HepG2 (cell line): Measurements from ENCODE around the gene H3-3A. TPM values are rescaled to one million over a fixed set of nuclear protein-coding genes. Genes with fewer than 3 reads are reported as not detected.

Source experiments
- ASH2L ChIP-seq: fragments of 300-600, 200-600 bp; sonication (generic); IDR thresholded peaks from 2 replicates; pipeline ENCODE4 v1.7.0; 2017; ENCODE audit warnings: low read depth, mild to moderate bottlenecking, moderate library complexity, mixed read lengths, low read length; ENCODE audit not compliant: insufficient read length
- CREM ChIP-seq, 2 experiments: sonication (generic) in 1 of 2; formaldehyde crosslinking in 1 of 2; IDR thresholded peaks; 2 replicates each; pipeline versions ENCODE4 v1.4.0 to v1.6.1; 2016 to 2020; ENCODE audit warnings: antibody characterized with exemption in 1 of 2, mild to moderate bottlenecking in 1 of 2, missing genetic modification reagents in 1 of 2
- EEA1 ChIP-seq: sonication (generic); formaldehyde crosslinking; IDR thresholded peaks from 2 replicates; pipeline ENCODE4 v1.5.1; 2020; ENCODE audit warnings: mild to moderate bottlenecking, missing genetic modification reagents, borderline replicate concordance
- NCOR1 ChIP-seq: fragments of 200-600 bp; sonication (generic); IDR thresholded peaks from 2 replicates; pipeline ENCODE4 v1.7.0; 2017; ENCODE audit warnings: antibody characterized with exemption, low read length, borderline replicate concordance
- TMF1 ChIP-seq: sonication (generic); formaldehyde crosslinking; IDR thresholded peaks from 2 replicates; pipeline ENCODE4 v1.8.1; 2022; ENCODE audit warnings: low read depth, missing genetic modification reagents
- ZBTB42 ChIP-seq: sonication (generic); formaldehyde crosslinking; IDR thresholded peaks from 2 replicates; pipeline ENCODE4 v1.5.0; 2020; ENCODE audit warnings: mild to moderate bottlenecking, missing genetic modification reagents
- ZBTB7A ChIP-seq: sonication (generic); formaldehyde crosslinking; IDR thresholded peaks from 2 replicates; pipeline ENCODE4 v1.8.0; 2022; ENCODE audit warnings: mild to moderate bottlenecking, missing genetic modification reagents
- ZNF629 ChIP-seq: sonication (generic); formaldehyde crosslinking; conservative IDR thresholded peaks from 2 replicates; pipeline ENCODE4 v1.5.0; 2020; ENCODE audit warnings: missing genetic modification reagents
- ZSCAN5A ChIP-seq: sonication (generic); formaldehyde crosslinking; IDR thresholded peaks from 2 replicates; pipeline ENCODE4 v1.8.0; 2022; ENCODE audit warnings: mild to moderate bottlenecking, missing genetic modification reagents, borderline replicate concordance
- polyA plus RNA-seq, 8 experiments: library from polyadenylated mRNA; depleted of rRNA in 3 of 8; stranded (reverse) in 7 of 8; unstranded in 1 of 8; fragments of >200 nt; fragmentation: Illumina TruSeq in 4 of 8; extraction: Trizol in 4 of 8; gene quantifications; 2 replicates each; pipeline versions ENCODE4 v1.2.1 to v1.2.3, GENCODE V29; 2011 to 2016; ENCODE audit warnings: low read depth in 4 of 8, missing spikeins in 1 of 8, mixed read lengths in 1 of 8; ENCODE audit not compliant: insufficient read depth in 1 of 8
- total RNA-seq, 5 experiments: library from RNA; depleted of rRNA; stranded (reverse); fragments of >200 nt; fragmentation: Illumina TruSeq; extraction: Trizol; gene quantifications; 2 replicates each; pipeline ENCODE4 v1.2.3, GENCODE V29; 2016; ENCODE audit warnings: low read depth in 1 of 5
- TF ChIP-seq, protein P1 (sequence below): sonication (generic); formaldehyde crosslinking; IDR thresholded peaks from 2 replicates; pipeline ENCODE4 v1.5.1; 2020; ENCODE audit warnings: mild to moderate bottlenecking, missing genetic modification reagents, borderline replicate concordance
- TF ChIP-seq, protein P2 (sequence below): sonication (generic); formaldehyde crosslinking; IDR thresholded peaks from 2 replicates; pipeline ENCODE4 v1.5.0; 2020; ENCODE audit warnings: mild to moderate bottlenecking, missing genetic modification reagents, borderline replicate concordance
- TF ChIP-seq, protein P3 (sequence below): sonication (generic); formaldehyde crosslinking; IDR thresholded peaks from 2 replicates; pipeline ENCODE4 v1.4.0; 2020; ENCODE audit warnings: mild to moderate bottlenecking, missing genetic modification reagents

Gene H3-3A
- total and polyA plus RNA-seq, 2 of the 13 experiments (the other 11 are each of a cell fraction or from before 2014, with no cell fraction given), result 221 to 320 TPM

GRCh38 chr1:226063977-226064815, 1.7 kb downstream of the H3-3A start (continued):
- TF ChIP-seq, protein P1, sequence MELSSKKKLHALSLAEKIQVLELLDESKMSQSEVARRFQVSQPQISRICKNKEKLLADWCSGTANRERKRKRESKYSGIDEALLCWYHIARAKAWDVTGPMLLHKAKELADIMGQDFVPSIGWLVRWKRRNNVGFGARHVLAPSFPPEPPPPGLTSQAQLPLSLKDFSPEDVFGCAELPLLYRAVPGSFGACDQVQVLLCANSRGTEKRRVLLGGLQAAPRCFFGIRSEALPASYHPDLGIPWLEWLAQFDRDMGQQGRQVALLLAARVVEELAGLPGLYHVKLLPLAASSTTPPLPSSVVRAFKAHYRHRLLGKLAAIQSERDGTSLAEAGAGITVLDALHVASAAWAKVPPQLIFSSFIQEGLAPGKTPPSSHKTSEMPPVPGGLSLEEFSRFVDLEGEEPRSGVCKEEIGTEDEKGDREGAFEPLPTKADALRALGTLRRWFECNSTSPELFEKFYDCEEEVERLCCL (CRISPR knock-in tag), result no peak
- TF ChIP-seq, protein P2, sequence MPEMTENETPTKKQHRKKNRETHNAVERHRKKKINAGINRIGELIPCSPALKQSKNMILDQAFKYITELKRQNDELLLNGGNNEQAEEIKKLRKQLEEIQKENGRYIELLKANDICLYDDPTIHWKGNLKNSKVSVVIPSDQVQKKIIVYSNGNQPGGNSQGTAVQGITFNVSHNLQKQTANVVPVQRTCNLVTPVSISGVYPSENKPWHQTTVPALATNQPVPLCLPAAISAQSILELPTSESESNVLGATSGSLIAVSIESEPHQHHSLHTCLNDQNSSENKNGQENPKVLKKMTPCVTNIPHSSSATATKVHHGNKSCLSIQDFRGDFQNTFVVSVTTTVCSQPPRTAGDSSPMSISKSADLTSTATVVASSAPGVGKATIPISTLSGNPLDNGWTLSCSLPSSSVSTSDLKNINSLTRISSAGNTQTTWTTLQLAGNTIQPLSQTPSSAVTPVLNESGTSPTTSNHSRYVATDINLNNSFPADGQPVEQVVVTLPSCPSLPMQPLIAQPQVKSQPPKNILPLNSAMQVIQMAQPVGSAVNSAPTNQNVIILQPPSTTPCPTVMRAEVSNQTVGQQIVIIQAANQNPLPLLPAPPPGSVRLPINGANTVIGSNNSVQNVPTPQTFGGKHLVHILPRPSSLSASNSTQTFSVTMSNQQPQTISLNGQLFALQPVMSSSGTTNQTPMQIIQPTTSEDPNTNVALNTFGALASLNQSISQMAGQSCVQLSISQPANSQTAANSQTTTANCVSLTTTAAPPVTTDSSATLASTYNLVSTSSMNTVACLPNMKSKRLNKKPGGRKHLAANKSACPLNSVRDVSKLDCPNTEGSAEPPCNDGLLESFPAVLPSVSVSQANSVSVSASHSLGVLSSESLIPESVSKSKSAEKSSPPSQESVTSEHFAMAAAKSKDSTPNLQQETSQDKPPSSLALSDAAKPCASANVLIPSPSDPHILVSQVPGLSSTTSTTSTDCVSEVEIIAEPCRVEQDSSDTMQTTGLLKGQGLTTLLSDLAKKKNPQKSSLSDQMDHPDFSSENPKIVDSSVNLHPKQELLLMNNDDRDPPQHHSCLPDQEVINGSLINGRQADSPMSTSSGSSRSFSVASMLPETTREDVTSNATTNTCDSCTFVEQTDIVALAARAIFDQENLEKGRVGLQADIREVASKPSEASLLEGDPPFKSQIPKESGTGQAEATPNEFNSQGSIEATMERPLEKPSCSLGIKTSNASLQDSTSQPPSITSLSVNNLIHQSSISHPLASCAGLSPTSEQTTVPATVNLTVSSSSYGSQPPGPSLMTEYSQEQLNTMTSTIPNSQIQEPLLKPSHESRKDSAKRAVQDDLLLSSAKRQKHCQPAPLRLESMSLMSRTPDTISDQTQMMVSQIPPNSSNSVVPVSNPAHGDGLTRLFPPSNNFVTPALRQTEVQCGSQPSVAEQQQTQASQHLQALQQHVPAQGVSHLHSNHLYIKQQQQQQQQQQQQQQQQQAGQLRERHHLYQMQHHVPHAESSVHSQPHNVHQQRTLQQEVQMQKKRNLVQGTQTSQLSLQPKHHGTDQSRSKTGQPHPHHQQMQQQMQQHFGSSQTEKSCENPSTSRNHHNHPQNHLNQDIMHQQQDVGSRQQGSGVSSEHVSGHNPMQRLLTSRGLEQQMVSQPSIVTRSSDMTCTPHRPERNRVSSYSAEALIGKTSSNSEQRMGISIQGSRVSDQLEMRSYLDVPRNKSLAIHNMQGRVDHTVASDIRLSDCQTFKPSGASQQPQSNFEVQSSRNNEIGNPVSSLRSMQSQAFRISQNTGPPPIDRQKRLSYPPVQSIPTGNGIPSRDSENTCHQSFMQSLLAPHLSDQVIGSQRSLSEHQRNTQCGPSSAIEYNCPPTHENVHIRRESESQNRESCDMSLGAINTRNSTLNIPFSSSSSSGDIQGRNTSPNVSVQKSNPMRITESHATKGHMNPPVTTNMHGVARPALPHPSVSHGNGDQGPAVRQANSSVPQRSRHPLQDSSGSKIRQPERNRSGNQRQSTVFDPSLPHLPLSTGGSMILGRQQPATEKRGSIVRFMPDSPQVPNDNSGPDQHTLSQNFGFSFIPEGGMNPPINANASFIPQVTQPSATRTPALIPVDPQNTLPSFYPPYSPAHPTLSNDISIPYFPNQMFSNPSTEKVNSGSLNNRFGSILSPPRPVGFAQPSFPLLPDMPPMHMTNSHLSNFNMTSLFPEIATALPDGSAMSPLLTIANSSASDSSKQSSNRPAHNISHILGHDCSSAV (CRISPR knock-in tag), result no peak
- TF ChIP-seq, protein P3, sequence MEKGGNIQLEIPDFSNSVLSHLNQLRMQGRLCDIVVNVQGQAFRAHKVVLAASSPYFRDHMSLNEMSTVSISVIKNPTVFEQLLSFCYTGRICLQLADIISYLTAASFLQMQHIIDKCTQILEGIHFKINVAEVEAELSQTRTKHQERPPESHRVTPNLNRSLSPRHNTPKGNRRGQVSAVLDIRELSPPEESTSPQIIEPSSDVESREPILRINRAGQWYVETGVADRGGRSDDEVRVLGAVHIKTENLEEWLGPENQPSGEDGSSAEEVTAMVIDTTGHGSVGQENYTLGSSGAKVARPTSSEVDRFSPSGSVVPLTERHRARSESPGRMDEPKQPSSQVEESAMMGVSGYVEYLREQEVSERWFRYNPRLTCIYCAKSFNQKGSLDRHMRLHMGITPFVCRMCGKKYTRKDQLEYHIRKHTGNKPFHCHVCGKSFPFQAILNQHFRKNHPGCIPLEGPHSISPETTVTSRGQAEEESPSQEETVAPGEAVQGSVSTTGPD (CRISPR knock-in tag), result no peak
- peak; percentile 41 for TF ChIP-seq ASH2L
- TF ChIP-seq ZNF629, result no peak
- no peak for TF ChIP-seq TMF1 (CRISPR knock-in tag)
- no peak for TF ChIP-seq EEA1 (CRISPR knock-in tag)
- no peak for TF ChIP-seq NCOR1
- TF ChIP-seq ZBTB42 (CRISPR knock-in tag), result no peak
- TF ChIP-seq ZSCAN5A, result no peak
- no peak for TF ChIP-seq ZBTB7A
- TF ChIP-seq CREM (IDR thresholded peaks at IDR 0.05), result no peak
- no peak for TF ChIP-seq CREM (CRISPR knock-in tag; IDR thresholded peaks at IDR 0.05)
